ENCODE data around the gene LSM5. TPM values are rescaled to one million over a fixed set of nuclear protein-coding genes. Genes with fewer than 3 reads are reported as not detected.
"Not testable (repeated sequence)": the region's sequence is repeated elsewhere in the genome, so short reads cannot be mapped to it uniquely, and the experiment has no call there.

LSM5 gene
- polyA plus RNA-seq, 3 donors: 87.4 to 98.9 (median 93.4) TPM

DNA sequence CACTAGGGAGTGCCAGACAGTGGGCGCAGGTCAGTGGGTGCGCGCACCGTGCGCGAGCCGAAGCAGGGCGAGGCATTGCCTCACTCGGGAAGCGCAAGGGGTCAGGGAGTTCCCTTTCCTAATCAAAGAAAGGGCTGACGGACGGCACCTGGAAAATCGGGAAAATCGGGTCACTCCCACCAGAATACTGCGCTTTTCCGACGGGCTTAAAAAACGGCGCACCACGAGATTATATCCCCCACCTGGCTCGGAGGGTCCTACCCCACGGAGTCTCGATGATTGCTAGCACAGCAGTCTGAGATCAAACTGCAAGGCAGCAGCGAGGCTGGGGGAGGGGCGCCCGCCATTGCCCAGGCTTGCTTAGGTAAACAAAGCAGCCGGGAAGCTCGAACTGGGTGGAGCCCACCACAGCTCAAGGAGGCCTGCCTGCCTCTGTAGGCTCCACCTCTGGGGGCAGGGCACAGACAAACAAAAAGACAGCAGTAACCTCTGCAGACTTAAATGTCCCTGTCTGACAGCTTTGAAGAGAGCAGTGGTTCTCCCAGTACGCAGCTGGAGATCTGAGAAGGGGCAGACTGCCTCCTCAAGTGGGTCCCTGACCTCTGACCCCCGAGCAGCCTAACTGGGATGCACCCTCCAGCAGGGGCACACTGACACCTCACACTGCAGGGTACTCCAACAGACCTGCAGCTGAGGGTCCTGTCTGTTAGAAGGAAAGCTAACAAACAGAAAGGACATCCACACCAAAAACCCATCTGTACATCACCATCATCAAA lies 25.4 kb downstream of the LSM5 start:
- DNase-seq (ENCODE audit: low read depth in 3 of 3, low spot score in 2 of 3): not testable (repeated sequence)

DNA sequence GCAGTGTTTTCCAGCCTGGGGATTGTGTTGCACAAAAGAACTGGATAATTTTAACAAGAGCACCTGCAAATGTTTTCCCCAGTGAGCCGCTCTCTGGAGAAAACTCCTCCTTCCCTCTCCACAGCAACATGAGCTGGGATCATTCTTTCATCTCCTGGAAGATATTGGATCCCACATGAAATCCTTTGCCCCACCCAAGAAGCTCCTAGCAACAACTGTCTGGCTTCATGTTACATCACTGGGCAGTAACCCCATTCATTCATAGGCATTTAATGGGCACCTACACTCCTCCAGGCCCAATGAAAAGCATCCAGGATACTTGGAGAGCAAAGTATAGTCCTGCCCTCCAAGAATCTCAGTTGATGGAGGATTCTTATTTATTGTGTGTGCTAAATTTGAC lies 27.2 kb downstream of the LSM5 start:
- no peak for DNase-seq (ENCODE audit: low read depth in 3 of 3, low spot score in 2 of 3)

DNA sequence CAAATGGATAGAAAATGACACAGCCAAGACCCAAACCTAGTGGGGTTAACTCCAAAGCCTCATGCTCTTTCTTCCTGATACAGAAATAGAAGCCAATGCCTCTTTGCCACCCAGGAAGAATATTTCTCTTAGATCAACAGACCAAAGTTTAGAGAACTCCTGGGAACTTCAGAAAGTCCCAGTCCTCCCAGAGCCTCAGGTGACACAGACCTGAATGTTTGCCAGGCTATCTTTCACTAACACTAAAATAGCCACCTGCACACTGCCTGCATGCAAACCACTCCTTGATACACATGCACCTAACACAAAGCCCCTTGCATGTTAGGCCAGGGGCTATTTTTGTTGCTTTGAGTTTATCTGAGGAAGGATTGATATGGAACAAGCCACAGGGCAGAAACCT lies 27.7 kb downstream of the LSM5 start:
- no peak for DNase-seq (ENCODE audit: low read depth in 3 of 3, low spot score in 2 of 3)

- DNase-seq (ENCODE audit: low read depth in 3 of 3, low spot score in 2 of 3): no peak
Observed at GRCh38 chr7:32461484-32461883, 28.7 kb downstream of the LSM5 start.

GRCh38 chr7:32459788-32460187 lies 30.4 kb downstream of the LSM5 start:
- no peak for DNase-seq (ENCODE audit: low read depth in 3 of 3, low spot score in 2 of 3)

GRCh38 chr7:32458025-32458424 lies 32.2 kb downstream of the LSM5 start:
- DNase-seq (ENCODE audit: low read depth in 3 of 3, low spot score in 2 of 3): no peak

GRCh38 chr7:32453341-32454011 lies 36.7 kb downstream of the LSM5 start:
- no peak for DNase-seq (ENCODE audit: low read depth in 3 of 3, low spot score in 2 of 3)

DNA sequence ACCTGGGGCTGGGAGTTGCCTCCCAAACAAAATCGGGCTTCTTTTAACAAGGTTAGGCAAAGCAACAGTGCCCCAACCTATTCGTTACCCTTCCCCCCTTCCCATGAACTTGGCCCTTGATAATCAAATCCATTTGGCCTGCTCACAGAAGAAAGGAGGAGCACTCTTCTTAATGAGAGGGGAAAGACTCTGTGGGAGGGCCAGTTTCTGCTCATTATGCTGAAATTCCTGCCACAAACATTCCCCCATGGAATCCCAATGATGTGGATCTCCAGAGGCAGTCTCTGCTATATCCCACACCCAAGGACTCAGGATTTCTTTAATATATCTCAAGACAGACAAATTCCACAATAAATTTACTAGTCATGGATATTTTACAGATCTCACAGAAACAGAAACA lies 43.0 kb downstream of the LSM5 start:
- no peak for DNase-seq (ENCODE audit: low read depth in 3 of 3, low spot score in 2 of 3)

DNA sequence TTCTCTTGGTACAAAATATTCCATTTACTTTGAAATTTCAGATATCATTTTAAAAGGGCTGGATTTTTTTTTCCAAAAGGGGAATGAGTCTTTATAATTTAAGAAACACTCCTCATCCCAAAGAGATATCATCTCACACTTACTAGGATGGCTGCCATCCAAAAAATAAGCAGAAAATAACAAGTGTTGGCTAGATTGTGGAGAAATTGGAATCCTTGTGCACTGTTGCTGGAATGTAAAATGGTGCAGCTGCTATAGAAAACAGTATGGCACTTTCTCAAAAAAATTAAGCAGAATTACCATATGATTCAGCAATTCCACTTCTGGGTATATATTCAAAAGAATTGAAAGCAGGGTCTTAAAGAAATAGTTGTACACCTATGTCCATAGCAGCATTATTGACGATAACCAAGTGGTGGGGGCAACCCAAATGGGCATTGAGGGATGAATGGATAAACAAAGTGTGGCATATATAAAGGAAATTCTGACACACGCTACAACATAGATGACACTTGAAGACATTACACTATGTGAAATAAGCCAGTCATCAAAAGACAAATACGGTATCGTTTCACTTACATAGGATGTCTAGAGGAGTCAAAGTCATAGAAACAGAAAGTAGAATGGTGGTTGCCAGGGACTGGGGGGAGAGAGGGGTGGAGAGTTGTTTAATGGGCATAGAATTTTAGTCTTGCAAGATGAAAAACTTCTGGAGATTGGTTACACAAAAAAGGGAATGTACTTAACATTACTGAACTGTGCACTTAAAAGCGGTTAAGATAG lies 53.8 kb downstream of the LSM5 start:
- DNase-seq (ENCODE audit: low read depth in 3 of 3, low spot score in 2 of 3): no peak

Other genes starting within 250 kb of the LSM5 start
- 10 to 100 TPM; 26.4 to 27.6 (median 27.0) TPM for gene AVL9, start 5.1 kb upstream of the LSM5 start, polyA plus RNA-seq (ENCODE audit: insufficient read length in 3 of 3)

Data from right renal cortex interstitium (tissue), 3 donors.